Nephron (organoid): Measurements from ENCODE around the gene CDV3.

Source experiments
- H3K27ac Mint-ChIP-seq, 3 experiments: 2 replicates each; pipeline ENCODE4 v1.8.0; 2020; ENCODE audit warnings: mixed read lengths in 3 of 3, mild to moderate bottlenecking in 2 of 3, moderate library complexity in 1 of 3
- H3K27me3 Mint-ChIP-seq: 2 replicates; pipeline ENCODE4 v1.8.0; 2021; ENCODE audit warnings: low read depth, mild to moderate bottlenecking, moderate library complexity, mixed read lengths
- H3K36me3 Mint-ChIP-seq: 2 replicates; pipeline ENCODE4 v1.8.0; 2020; ENCODE audit warnings: low read depth, mixed read lengths
- H3K4me1 Mint-ChIP-seq: 2 replicates; pipeline ENCODE4 v1.8.0; 2020; ENCODE audit warnings: mixed read lengths
- H3K4me3 Mint-ChIP-seq, 3 experiments: 2 replicates each; pipeline ENCODE4 v1.8.0; 2020; ENCODE audit warnings: mild to moderate bottlenecking in 3 of 3, mixed read lengths in 3 of 3, moderate library complexity in 2 of 3
- H3K9me3 Mint-ChIP-seq: 2 replicates; pipeline ENCODE4 v1.8.0; 2020; ENCODE audit warnings: mixed read lengths
- CTCF ChIP-seq, 3 experiments: fragments of 200-600 bp; sonication (generic); IDR thresholded peaks; one replicate each; pipeline ENCODE4 v1.5.0; 2021; ENCODE audit warnings: antibody characterized with exemption in 3 of 3; ENCODE audit not compliant: unreplicated experiment in 3 of 3

CDV3 gene

GRCh38 chr3:133563186-133563591, 10.3 kb upstream of the CDV3 start:
- Mint-ChIP-seq H3K9me3 (peaks cover 6% of the 10 kb centered on the region), H3K27ac (no peak overlapping the region), H3K4me1 (peaks cover 11% of the 10 kb centered on the region), H3K27me3 (peaks cover 14% of the 10 kb centered on the region), H3K4me3 (no peak overlapping the region), H3K36me3 (no peaks in the 10 kb centered on the region)
- no peak for TF ChIP-seq CTCF (IDR thresholded peaks at IDR 0.05; ENCODE audit: unreplicated experiment in 3 of 3)

- H3K36me3 Mint-ChIP-seq, result no peaks in the 10 kb centered on the region
- H3K27me3 Mint-ChIP-seq, result peaks cover 14% of the 10 kb centered on the region
- no peaks in the 10 kb centered on the region for H3K9me3 Mint-ChIP-seq
- no peak overlapping the region for H3K4me3 Mint-ChIP-seq
- no peak overlapping the region for H3K27ac Mint-ChIP-seq
- no peak for TF ChIP-seq CTCF (IDR thresholded peaks at IDR 0.05; ENCODE audit: unreplicated experiment in 3 of 3)
- peaks cover 11% of the 10 kb centered on the region for H3K4me1 Mint-ChIP-seq
Observed at GRCh38 chr3:133563816-133564215, 9.7 kb upstream of the CDV3 start.

GRCh38 chr3:133568294-133569014, 5.0 kb upstream of the CDV3 start:
- peaks cover 30% of the 10 kb centered on the region for H3K4me1 Mint-ChIP-seq
- H3K9me3 Mint-ChIP-seq, result no peaks in the 10 kb centered on the region
- no peak overlapping the region for H3K4me3 Mint-ChIP-seq
- no peaks in the 10 kb centered on the region for H3K36me3 Mint-ChIP-seq
- H3K27ac Mint-ChIP-seq, result peak overlapping the region in 1 of 3 experiments; percentile 10
- peaks cover 6% of the 10 kb centered on the region for H3K27me3 Mint-ChIP-seq
- no peak for TF ChIP-seq CTCF (IDR thresholded peaks at IDR 0.05; ENCODE audit: unreplicated experiment in 3 of 3)

GRCh38 chr3:133570139-133570936, 3.1 kb upstream of the CDV3 start:
- peaks cover 3% of the 10 kb centered on the region for H3K36me3 Mint-ChIP-seq
- no peaks in the 10 kb centered on the region for H3K9me3 Mint-ChIP-seq
- H3K4me1 Mint-ChIP-seq, result peaks cover 29% of the 10 kb centered on the region
- TF ChIP-seq CTCF (IDR thresholded peaks at IDR 0.05; ENCODE audit: unreplicated experiment in 3 of 3), result no peak
- H3K27me3 Mint-ChIP-seq, result no peaks in the 10 kb centered on the region
- peak overlapping the region; percentile 82 to 89 (median 86) for H3K27ac Mint-ChIP-seq
- peak overlapping the region in 1 of 3 experiments; percentile 7 for H3K4me3 Mint-ChIP-seq

GRCh38 chr3:133570937-133571320, 2.6 kb upstream of the CDV3 start:
- Mint-ChIP-seq H3K4me3 (no peak overlapping the region), H3K27ac (peak overlapping the region; percentile 76 to 89 (median 86)), H3K27me3 (no peaks in the 10 kb centered on the region), H3K36me3 (peaks cover 5% of the 10 kb centered on the region), H3K9me3 (no peaks in the 10 kb centered on the region), H3K4me1 (peaks cover 33% of the 10 kb centered on the region)
- TF ChIP-seq CTCF (IDR thresholded peaks at IDR 0.05; ENCODE audit: unreplicated experiment in 3 of 3), result no peak
